NCI-H146 treated with DMSO at 0.1 percent for 48 hours (cell line): Measurements from ENCODE around the gene ALOX5AP.

Experiments used
- DNase-seq: peaks from one replicate; lab custom pipeline; 2025; ENCODE audit not compliant: unreplicated experiment; lab: John Stamatoyannopoulos, UW

ALOX5AP gene

DNA sequence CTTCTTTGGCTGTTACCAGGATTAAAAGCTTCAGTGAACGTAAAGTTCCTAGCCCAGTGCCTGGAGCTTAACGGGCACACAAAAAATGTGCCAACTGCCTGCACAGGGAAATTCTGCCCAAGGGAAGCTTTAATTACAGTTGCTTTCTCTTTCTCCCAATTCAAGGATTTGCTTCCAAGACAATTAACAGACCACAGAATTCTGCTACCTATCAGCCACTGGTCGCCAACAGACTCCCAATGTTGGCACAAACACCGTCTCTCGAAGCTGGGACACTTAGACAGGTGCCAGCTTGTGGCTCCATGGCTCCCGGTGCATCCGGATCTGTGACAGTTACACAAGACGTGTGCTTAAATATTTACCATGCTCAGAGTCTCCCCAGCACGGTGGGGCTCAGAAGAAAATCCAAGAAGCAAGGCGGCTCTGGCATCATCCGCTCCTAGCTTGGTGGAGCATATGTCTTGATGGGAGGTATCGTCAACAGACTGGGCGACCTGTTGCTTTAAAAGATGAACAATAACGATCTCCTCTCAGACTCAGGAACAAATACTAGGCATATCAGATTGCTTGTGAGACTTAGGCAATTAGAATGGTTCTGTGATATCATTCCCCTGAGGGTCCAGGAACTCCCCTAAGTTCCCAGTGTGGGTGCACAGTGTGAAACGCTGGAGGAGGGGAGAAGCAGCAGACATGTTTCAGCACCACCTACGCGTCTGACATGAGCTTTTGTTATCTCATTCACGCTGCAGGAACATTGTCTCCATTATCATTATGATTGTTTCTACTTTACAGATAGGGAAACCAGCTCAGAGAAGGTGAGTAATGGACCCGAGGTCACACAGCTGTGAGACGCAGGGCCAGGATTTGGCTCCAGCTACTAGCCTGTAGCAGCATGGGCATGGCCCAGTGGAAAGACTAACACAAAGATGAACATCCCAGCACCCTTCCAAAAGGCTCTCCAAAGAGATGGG, 61.6 kb downstream of the ALOX5AP start:
- no peak for DNase-seq

DNA sequence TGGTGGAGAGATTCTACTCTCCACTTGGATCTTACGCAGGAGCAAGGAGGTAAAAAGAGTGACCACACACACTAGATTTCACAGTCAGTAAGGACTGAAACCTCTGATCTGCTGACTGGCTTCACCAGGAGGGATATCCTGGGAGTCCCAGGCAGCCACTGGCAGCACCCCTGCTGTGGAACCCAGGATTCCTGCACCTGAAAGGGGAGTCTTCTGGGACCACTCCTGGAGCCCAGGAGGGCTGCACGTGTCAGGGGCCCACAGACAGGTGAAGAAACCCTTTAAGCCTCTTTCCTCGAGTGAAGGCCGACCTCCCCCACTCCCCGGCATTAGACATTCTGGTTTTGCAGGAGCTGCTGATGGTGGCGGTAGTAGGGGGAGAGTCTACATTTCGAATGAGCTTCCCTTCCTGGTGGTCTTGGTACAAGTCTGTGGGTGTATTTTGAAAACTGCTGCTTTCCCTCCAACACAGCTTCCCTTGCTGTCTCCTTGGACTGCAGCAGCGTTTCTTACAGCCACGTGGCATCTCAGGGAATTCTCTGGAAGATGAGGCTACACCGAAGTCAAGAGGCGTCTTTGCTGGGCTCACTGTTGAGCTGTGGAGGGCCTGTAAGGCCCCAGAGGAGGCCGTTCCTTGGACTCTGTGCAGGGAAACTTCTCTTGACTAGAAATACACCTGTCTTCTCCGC, 62.6 kb downstream of the ALOX5AP start:
- no peak for DNase-seq

DNA sequence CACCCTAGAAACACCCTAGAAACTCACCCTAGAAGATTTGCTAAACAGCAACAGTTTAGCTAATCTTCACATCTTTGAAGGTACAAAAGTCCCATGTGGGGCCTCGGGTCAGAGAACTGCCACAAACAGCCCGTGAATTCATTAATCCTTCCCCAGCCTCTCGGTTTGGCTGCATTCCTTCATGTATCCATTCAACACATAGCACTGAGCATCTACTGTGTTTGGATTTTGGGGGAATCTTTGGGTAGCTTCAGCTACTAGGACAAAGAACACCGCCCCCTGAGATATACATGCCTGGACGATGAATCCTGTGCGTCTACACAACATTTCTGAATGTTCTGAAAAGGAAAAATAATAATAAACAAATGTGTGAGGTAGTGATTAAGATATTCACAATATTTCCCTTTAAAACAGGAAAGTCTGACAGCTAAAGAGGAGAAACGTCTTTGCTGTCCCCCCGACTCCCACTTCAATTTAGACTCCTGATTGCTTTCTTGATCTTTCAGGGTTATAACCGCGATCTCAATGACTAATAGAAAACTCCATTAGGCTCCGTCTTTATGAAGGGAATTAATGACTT, 63.5 kb downstream of the ALOX5AP start:
- DNase-seq, result no peak

DNA sequence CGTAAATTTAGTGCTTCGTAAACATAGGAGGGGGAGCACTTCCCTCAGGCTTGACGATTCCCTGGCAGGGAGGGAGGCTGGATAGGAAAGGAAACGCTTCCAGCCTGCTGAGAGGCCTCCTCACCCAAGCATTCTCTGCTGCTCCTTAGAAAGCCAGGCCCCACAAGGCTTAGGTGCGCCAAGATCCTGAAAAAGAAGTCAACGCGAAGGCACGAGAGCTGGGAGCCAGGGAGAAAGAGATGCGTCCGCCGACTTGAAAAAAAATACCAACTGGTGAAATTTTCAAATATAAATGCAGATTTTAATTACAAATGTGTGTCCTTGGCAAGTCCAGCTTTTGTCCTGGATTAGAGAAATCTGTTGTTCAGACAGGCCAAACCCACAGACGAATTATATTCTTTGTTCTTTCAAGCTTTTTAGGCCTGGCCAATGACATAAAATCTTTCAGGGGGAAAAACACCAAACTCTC, 64.0 kb downstream of the ALOX5AP start:
- no peak for DNase-seq

DNA sequence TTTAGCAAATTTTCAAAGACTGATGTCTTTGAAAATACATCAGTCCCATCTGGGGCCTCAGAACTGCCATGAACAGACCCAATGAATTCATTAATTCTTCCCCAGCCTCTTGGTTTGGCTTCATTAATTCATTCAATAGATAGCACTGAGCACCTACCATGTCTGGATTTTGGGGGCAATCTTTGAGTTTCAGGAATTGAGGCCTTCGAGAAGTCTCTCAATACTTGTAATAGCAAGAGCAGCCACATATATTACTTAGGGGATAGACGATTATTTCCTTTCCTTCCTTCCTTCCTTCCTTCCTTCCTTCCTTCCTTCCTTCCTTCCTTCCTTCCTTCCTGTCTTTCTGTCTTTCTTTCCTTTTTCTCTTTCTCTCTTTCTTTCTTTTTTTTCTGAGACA, 64.8 kb downstream of the ALOX5AP start:
- DNase-seq, result no peak

DNA sequence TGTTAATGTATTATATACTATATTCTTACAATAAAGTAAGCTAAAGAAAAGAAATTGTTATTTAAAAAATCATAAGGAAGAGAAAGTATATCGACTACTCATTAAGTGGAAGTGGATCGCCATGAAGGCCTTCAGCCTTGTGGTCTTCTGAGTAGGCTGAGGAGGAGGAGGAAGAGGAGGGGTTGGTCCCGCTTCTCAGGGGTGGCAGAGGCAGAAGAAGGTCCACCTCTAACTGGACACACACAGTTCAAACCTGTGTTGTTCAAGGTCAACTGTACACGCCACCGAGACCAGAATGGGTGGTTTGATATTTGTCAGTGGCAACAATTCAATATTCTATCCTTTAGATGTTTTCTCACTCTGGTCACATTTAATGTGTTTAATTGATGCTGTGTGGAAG, 67.2 kb downstream of the ALOX5AP start:
- no peak for DNase-seq

DNA sequence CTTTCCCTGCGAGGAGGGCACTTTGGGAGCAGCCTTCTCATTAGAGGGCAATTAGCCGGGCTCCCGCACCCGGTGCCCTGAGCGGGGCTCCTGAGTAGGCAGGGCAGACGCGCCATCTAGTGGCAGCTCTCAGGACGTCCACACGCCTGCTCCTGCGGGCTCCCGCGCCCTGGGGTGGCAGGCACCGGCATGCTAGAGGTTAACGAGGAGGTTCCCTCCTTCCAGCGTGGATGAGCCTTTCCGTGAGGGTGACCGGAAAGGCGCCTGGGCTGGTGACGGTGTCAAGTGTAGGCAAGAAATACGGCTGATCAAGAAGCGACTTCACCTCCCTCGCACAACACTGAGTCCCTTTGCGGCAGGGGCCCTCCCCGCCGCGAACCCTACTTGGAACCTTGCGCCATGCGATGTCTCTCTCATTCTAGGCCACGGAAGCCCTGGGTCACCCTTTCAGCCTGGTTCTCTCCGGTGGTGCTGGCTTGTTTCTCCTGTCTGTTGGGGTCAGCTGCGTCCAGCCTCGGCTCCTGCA, 67.7 kb downstream of the ALOX5AP start:
- no peak for DNase-seq

DNA sequence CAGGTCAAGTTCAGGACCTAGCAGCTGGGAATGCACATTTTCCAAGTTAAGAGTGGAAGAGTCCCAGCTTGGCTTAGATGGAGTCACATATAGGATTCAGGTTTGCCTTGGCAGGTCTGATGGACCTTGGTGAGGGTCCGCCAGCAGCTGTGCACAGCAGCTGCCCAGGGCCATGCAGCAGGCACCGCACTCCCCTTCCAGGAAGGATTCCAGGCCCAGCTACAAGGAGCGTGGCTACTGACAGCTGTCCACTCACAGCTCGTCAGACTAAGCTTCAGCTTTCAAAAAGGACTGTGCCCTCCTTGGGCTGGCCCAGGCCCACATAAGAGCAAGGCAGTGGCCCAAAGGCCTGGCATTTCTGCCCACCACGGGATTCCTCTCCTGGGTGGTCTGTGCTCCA, 68.4 kb downstream of the ALOX5AP start:
- no peak for DNase-seq

DNA sequence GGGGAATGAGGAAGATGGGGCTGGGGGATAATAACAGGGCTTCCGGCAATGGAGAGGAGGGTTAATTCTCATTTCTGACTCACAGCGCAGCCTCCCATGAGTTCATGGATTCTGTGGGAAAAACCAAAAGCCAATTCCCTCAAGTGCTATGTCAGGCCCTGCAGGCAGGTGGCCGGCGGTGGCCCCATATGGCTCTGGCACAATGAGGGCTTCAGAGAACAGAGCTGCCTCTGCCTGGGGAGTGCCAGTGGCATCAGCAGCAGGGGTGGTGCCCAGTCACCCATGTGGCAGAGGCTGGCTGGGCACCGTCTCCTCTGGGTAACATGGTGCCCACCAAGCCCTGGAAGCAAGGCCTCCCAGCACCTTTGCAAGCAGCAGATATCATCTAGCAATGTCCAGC, 69.1 kb downstream of the ALOX5AP start:
- no peak for DNase-seq

DNA sequence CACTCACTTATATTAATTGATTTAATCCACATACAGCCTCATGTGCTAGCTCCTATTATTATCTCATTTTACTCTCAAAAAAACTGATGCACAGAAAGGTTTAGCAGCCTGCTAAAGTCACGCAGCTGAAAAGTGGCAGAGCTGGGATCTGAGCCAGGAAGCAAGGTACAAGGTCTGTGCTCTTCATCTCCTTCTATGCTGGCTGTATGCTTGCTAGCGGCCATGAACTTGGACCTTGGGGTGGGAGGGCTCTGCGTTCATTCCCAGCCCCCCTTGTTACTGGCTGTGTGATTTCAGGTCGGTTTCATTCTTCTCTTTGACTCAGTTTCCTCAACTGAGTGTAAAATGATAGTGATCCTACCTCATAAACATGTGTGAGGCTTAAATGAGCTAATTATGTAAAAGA, 69.8 kb downstream of the ALOX5AP start:
- DNase-seq, result no peak

DNA sequence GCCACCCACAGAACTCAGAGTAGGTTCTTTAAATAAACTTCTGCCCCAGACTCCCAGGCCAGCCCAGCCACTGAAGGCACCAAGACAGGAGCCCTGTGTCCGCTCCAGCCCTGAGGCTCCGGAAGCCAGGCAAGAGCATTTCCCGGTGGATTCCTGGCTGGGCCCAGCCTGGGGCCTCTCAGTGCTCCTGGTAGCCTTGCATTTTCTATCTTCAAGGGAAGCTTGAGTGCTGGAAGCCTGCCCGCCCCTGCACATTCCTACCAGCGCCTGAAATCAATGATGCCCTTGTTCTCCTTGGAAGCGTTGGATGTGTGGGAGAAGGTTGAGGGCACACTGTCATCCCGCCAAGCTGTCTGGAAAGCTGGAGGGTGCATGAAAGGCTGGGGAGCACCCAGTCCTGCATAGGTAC, 70.3 kb downstream of the ALOX5AP start:
- no peak for DNase-seq

DNA sequence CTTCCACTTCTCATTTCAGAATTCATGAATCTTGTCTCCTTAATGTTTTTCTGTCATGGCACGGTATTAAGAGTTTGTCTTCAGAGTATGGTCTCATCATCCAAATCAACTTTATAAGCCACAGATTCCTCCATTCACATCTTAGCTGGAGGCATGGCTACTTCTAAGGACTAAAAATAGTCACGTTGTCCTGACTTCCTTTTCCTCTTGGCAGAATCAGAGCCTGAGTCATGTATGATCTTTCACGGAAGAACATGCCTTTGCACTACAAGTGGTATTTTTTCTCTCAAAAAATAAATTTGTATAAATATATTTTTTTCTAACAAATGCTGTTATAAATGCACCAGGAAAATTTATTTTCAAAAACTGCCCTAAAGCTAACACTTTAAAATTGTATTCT, 71.4 kb downstream of the ALOX5AP start:
- no peak for DNase-seq

DNA sequence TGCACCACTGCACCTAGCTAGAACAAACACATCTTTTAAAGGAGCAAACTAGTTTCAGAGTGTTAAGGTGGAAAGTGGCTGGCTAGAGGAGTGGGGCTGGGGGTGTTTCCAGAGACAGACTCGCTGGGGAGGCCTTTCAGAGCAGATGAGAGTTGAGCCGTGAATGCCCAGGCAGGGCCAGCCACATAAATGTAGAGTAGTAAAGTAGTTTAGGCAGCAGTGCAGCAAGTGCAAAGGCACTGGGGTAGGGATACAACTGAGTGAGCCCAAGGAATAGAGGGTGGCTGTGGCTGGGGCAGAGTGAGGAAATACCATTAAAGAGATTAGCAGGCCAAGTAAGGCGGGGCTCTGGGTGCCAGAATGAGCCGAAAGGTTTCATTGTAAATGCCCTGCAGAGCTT, 72.0 kb downstream of the ALOX5AP start:
- DNase-seq, result no peak

DNA sequence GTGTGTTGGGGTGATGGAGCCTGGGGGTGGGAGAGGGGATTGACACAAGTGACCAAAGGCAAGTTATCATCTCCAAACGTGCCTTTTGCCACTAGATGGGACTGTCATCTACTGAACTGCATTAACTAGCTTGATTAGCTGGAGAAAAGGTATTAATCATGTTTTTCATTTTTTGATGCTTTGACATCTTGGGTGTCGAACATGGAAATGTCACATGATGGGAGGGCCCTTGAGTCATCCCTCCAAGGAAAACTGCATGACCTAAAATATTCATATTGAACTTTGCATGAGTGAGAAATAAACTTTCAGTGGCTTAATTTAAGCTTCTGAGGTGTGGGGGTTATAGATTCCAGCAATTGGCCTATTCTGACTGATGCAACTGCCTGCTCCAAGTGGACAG, 73.3 kb downstream of the ALOX5AP start:
- no peak for DNase-seq

DNA sequence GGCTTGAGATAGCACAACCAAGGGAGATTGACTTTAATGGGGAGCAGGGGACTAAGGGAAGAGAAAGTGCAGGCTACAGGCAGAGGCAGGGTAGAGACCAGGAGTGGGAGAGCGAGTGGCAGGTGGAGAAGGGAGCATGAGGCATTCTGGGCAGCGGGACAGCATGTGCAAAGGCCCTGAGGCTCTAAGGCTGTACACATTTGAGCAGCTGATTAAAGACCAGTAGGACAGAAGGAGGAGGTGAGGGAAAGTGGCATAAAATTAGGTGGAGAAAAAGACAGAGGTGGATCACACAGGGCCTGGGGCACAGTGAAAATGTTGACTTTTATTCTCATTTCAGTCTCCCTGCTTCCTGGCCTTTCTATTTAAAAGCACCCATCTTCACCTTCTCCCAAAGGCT, 74.4 kb downstream of the ALOX5AP start:
- no peak for DNase-seq

DNA sequence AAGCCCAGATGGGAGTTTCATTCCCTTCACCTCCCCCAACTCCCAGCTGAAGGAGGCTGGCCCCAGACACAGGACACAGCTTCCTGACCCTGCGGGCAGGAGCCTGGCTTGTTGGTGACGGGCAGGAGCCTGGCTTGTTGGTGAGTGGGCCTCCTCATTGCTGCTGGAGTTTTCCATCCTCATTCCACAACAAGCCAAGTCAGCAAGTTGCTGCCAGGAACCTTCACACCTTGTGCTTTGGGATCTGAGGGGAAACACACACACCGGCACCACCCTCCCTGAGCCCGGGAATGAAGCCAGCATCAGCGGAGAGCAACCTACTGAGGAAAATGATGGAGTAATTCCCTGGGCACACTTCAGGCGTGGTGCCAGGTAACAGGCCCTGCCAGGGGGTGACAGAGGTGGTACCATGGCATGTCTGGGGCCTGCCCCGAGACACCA, 74.9 kb downstream of the ALOX5AP start:
- no peak for DNase-seq

DNA sequence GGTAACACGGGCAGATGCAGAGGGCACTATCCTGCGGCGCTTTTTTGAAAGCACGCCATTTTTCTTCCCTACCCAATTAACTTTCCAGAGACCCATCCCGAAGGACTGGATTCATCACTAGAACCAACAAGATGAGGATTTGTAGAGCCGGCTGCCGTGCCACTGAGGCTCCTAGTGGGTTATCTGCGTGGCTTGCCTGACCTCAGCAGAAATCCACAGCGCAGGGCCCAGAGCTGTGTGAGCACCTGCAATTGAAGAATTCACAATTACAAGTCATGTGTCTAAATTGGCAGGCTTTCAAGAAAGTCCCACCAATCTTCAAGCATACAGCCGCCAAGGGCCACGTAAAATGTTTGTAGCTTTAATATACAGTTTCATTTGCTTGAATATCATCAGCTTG, 75.5 kb downstream of the ALOX5AP start:
- no peak for DNase-seq
